K562 (cell line): ENCODE results near the gene NUP43. TPM values are rescaled to one million over a fixed set of nuclear protein-coding genes. Genes with fewer than 3 reads are reported as not detected.

Experiments used
- ATF7 ChIP-seq: fragments of 450-650 bp; IDR thresholded peaks from 2 replicates; pipeline ENCODE4 v1.7.1; 2014; ENCODE audit warnings: mild to moderate bottlenecking, moderate library complexity
- CBX1 ChIP-seq: sonication (generic); IDR thresholded peaks from 2 replicates; pipeline ENCODE4 v1.6.1; 2016; ENCODE audit warnings: antibody characterized with exemption, low read depth, mild to moderate bottlenecking
- E4F1 ChIP-seq: fragments of 250-450 bp; sonication (Bioruptor Pico); IDR thresholded peaks from 2 replicates; pipeline ENCODE4 v1.5.0; 2021; ENCODE audit warnings: mild to moderate bottlenecking, borderline replicate concordance
- EGR1 ChIP-seq: fragments of 450-650 bp; conservative IDR thresholded peaks from 2 replicates; pipeline ENCODE4 v1.6.1; 2017; ENCODE audit warnings: mild to moderate bottlenecking
- GATAD2A ChIP-seq: fragments of 450-650 bp; IDR thresholded peaks from 2 replicates; pipeline ENCODE4 v1.6.1; 2017
- HES1 ChIP-seq: fragments of 450-650 bp; IDR thresholded peaks from 2 replicates; pipeline ENCODE4 v1.6.1; 2016; ENCODE audit warnings: low read depth, mild to moderate bottlenecking, moderate library complexity
- HMG20B ChIP-seq: fragments of 250-450 bp; sonication (Bioruptor Pico); IDR thresholded peaks from 2 replicates; pipeline ENCODE4 v1.5.0; 2021; ENCODE audit warnings: mild to moderate bottlenecking
- HNRNPK ChIP-seq: fragments of 200-400 bp; formaldehyde crosslinking; IDR thresholded peaks from one replicate; pipeline ENCODE4 v1.6.1; 2018; ENCODE audit warnings: mild to moderate bottlenecking, low read depth, low read length; ENCODE audit not compliant: poor library complexity, severe bottlenecking
- HNRNPUL1 ChIP-seq: fragments of 200-400 bp; formaldehyde crosslinking; IDR thresholded peaks from 2 replicates; pipeline ENCODE4 v1.6.1; 2017; ENCODE audit warnings: low read length
- KAT2B ChIP-seq: IDR thresholded peaks from one replicate; pipeline ENCODE4 v1.6.1; 2012; ENCODE audit warnings: low read depth, mild to moderate bottlenecking, control low read depth, inconsistent platforms, low read length, moderate library complexity
- NCOA4 ChIP-seq: fragments of 450-650 bp; IDR thresholded peaks from 2 replicates; pipeline ENCODE4 v1.6.1; 2018; ENCODE audit warnings: mild to moderate bottlenecking; ENCODE audit not compliant: partially characterized antibody
- NELFE ChIP-seq: IDR thresholded peaks from 2 replicates; pipeline ENCODE4 v1.6.1; 2011; ENCODE audit warnings: mild to moderate bottlenecking; ENCODE audit not compliant: insufficient read depth, insufficient read length
- PCBP2 ChIP-seq: fragments of 200-400 bp; formaldehyde crosslinking; IDR thresholded peaks from 2 replicates; pipeline ENCODE4 v1.6.1; 2018; ENCODE audit warnings: low read length, low read depth, mild to moderate bottlenecking, moderate library complexity; ENCODE audit not compliant: poor library complexity, severe bottlenecking
- PRMT5 ChIP-seq: sonication (generic); formaldehyde crosslinking; IDR thresholded peaks from 2 replicates; pipeline ENCODE4 v1.5.0; 2020; ENCODE audit warnings: missing genetic modification reagents
- SUPT5H ChIP-seq: fragments of 450-650 bp; IDR thresholded peaks from 2 replicates; pipeline ENCODE4 v1.6.1; 2016
- TGIF2 ChIP-seq: sonication (generic); formaldehyde crosslinking; IDR thresholded peaks from 2 replicates; pipeline ENCODE4 v1.8.1; 2022; ENCODE audit warnings: mild to moderate bottlenecking, missing genetic modification reagents, moderate library complexity
- ZBTB5 ChIP-seq: fragments of 450-650 bp; IDR thresholded peaks from 2 replicates; pipeline ENCODE4 v1.6.1; 2017; ENCODE audit warnings: antibody characterized with exemption
- ZKSCAN1 ChIP-seq: fragments of 150-350 bp; IDR thresholded peaks from 2 replicates; pipeline ENCODE4 v1.6.1; 2016; ENCODE audit warnings: low read depth, low read length
- ZNF561 ChIP-seq: fragments of 450-650 bp; formaldehyde crosslinking; conservative IDR thresholded peaks from 2 replicates; pipeline ENCODE4 v1.4.0; 2020; ENCODE audit warnings: mild to moderate bottlenecking, moderate library complexity
- polyA plus RNA-seq, 8 experiments: library from polyadenylated mRNA; depleted of rRNA in 4 of 8; stranded (reverse) in 5 of 8; unstranded in 3 of 8; fragments of >200 nt; fragmentation: Nextera tagmentation in 2 of 8; fragmentation: Illumina TruSeq in 1 of 8; extraction: Ambion mirVana in 2 of 8; extraction: Trizol in 1 of 8; gene quantifications; 2 replicates each; pipeline versions ENCODE4 v1.2.1 to v1.2.3, GENCODE V29; 2011 to 2014; ENCODE audit warnings: inconsistent platforms in 1 of 8, missing spikeins in 1 of 8
- total RNA-seq, 7 experiments: library from RNA; depleted of rRNA in 6 of 7; stranded (reverse); fragments of >200 nt in 6 of 7; fragmentation: Illumina TruSeq in 2 of 7; extraction: Trizol in 2 of 7; gene quantifications; 2 replicates each; pipeline versions ENCODE4 v1.2.1 to v1.2.3, GENCODE V29; 2011 to 2021; ENCODE audit warnings: low replicate concordance in 1 of 7
- TF ChIP-seq, protein P1 (sequence below): sonication (generic); formaldehyde crosslinking; IDR thresholded peaks from 2 replicates; pipeline ENCODE4 v1.8.0; 2022; ENCODE audit warnings: mild to moderate bottlenecking, missing genetic modification reagents
- TF ChIP-seq, protein P2 (sequence below), 2 experiments: fragments of 450-650 bp in 1 of 2; sonication (generic) in 1 of 2; formaldehyde crosslinking in 1 of 2; IDR thresholded peaks in 1 of 2; conservative IDR thresholded peaks in 1 of 2; 2 replicates each; pipeline versions ENCODE4 v1.6.1 to v1.8.1; 2016 to 2023; ENCODE audit warnings: mild to moderate bottlenecking in 2 of 2, moderate library complexity in 2 of 2, inconsistent platforms in 1 of 2, missing genetic modification reagents in 1 of 2

Gene NUP43
- total and polyA plus RNA-seq, 9 of the 15 experiments (the other 6 are each of a cell fraction or from before 2014, with no cell fraction given): 28.9 to 136 (median 67.4) TPM

DNA sequence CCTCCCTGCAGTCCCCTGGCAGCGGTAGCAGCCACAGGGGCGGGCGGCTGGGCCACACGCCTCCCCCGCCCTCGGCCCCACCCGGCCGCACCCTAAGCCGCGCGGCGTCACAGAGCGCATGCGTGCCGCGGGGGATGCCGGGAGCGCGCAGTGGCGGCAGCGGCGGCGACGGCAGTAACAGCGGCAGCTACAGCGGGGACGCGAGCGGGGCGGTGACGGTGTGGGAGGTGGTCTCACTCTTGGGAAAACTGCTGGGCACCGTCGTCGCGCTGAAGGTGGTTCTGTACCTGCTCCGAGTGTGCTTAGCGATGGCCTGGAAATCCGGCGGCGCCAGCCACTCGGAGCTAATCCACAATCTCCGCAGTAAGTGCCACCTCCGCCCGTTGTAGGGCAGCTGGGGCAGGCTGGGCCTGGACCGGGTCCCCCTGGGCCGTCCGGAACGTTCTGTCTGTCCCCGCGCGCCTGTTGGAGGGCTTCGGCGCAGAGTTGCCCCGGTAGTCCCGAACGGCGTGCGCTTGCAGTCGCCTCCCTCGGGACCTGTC lies 3.3 kb upstream of the NUP43 start, which contains the start of gene PCMT1 (continued):
- no peak; the same call in 1 of the 2 replicates for TF ChIP-seq HMG20B (CRISPR knock-in tag)
- TF ChIP-seq NCOA4: no peak
- peak; percentile 35; the same call in 1 of the 2 replicates for TF ChIP-seq ATF7
- TF ChIP-seq, protein P1, sequence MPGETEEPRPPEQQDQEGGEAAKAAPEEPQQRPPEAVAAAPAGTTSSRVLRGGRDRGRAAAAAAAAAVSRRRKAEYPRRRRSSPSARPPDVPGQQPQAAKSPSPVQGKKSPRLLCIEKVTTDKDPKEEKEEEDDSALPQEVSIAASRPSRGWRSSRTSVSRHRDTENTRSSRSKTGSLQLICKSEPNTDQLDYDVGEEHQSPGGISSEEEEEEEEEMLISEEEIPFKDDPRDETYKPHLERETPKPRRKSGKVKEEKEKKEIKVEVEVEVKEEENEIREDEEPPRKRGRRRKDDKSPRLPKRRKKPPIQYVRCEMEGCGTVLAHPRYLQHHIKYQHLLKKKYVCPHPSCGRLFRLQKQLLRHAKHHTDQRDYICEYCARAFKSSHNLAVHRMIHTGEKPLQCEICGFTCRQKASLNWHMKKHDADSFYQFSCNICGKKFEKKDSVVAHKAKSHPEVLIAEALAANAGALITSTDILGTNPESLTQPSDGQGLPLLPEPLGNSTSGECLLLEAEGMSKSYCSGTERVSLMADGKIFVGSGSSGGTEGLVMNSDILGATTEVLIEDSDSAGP (CRISPR knock-in tag): no peak
- TF ChIP-seq EGR1: peak; percentile 56; the same call in 1 of the 2 replicates
- peak; percentile 3; the same call in 1 of the 2 replicates for TF ChIP-seq TGIF2
- TF ChIP-seq KAT2B: no peak
- no peak for TF ChIP-seq NELFE
- TF ChIP-seq, protein P2, sequence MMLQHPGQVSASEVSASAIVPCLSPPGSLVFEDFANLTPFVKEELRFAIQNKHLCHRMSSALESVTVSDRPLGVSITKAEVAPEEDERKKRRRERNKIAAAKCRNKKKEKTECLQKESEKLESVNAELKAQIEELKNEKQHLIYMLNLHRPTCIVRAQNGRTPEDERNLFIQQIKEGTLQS (IDR thresholded peaks at IDR 0.05): no peak; the same call in 1 of the 2 replicates
- TF ChIP-seq, protein P2 (CRISPR knock-in tag; conservative IDR thresholded peaks at IDR 0.05): peak; percentile 70
- TF ChIP-seq SUPT5H: peak; percentile 97
- 0 out of 2 replicates have a peak, but pooled peaks have one; percentile 2 for TF ChIP-seq GATAD2A
- TF ChIP-seq PRMT5 (CRISPR knock-in tag): peak; percentile 81; the same call in 1 of the 2 replicates
- TF ChIP-seq ZBTB5: no peak
- TF ChIP-seq PCBP2: no peak
- no peak for TF ChIP-seq E4F1 (CRISPR knock-in tag)
- no peak for TF ChIP-seq HNRNPUL1
- peak; percentile 25; the same call in 1 of the 2 replicates for TF ChIP-seq ZKSCAN1
- TF ChIP-seq CBX1: peak; percentile 53; the same call in 1 of the 2 replicates
- TF ChIP-seq ZNF561: no peak
- TF ChIP-seq HNRNPK: no peak
- no peak for TF ChIP-seq HES1
